Adrenal gland (tissue), 12 donors: ENCODE data around the gene ACOX3. TPM values are rescaled to one million over a fixed set of nuclear protein-coding genes. Genes with fewer than 3 reads are reported as not detected.

Experiments used
- DNase-seq, 7 donors: peaks; one replicate each; pipeline ENCODE4 v3.0.0-alpha.2; 2019 to 2020
- H3K27ac ChIP-seq, 5 donors: fragments of 200-600 bp; sonication (generic) in 4 of 5; 1 replicate in 3 of 5; 2 replicates in 2 of 5; pipeline versions ENCODE4 v1.5.1 to v1.8.0; 2016 to 2020; ENCODE audit warnings: mild to moderate bottlenecking in 1 of 5
- H3K27me3 ChIP-seq: fragments of 200-600 bp; 2 replicates; pipeline ENCODE4 v1.8.0; 2021
- H3K36me3 ChIP-seq, 2 donors: fragments of 200-600 bp; replicated peaks in 1 of 2; 1 replicate in 1 of 2; 2 replicates in 1 of 2; pipeline versions ENCODE4 v1.5.1 to v1.8.0; 2018 to 2022
- H3K4me1 ChIP-seq, 2 donors: fragments of 200-600 bp; replicated peaks in 1 of 2; 1 replicate in 1 of 2; 2 replicates in 1 of 2; pipeline versions ENCODE4 v1.5.1 to v1.8.0; 2018 to 2021
- H3K4me3 ChIP-seq, 4 donors: fragments of 200-600 bp; sonication (generic) in 3 of 4; one replicate each; pipeline ENCODE4 v1.5.1; 2016 to 2018
- H3K9me3 ChIP-seq, 3 donors: fragments of 200-600 bp; sonication (generic) in 1 of 3; replicated peaks in 1 of 3; 1 replicate in 2 of 3; 2 replicates in 1 of 3; pipeline versions ENCODE4 v1.5.1 to v1.8.0; 2016 to 2021
- POLR2A ChIP-seq, 2 donors: fragments of 450-650 bp; IDR thresholded peaks; one replicate each; pipeline ENCODE4 v1.6.1; 2017; ENCODE audit warnings: antibody characterized with exemption in 2 of 2, mild to moderate bottlenecking in 2 of 2, moderate library complexity in 1 of 2
- WGBS, 4 donors: extraction: QIAGEN DNeasy Blood & Tissue Kit in 2 of 4; methylation state at CpG; one replicate each; pipeline versions ENCODE4 v1.1.5 to v1.1.7; 2013 to 2017; 5-methylcytosine and 5-hydroxymethylcytosine counted together
- intact Hi-C, 2 donors: fragments of 100-400 bp; cut with DNase I; formaldehyde crosslinking; loops; one replicate each; pipeline versions ENCODE4 v1.14.1 to v1.15.0; 2022 to 2023
- polyA plus RNA-seq, 3 donors: library from polyadenylated mRNA; stranded (reverse); fragments of 200-250 nt in 2 of 3; fragments of 350-450 nt in 1 of 3; fragmentation: Illumina TruSeq in 1 of 3; extraction: RNeasy Lipid Tissue Mini Kit (QIAGEN cat#74804) in 1 of 3; gene quantifications; one replicate each; pipeline ENCODE4 v1.2.3, GENCODE V29; 2013 to 2014
- total RNA-seq, 9 donors: library from RNA; depleted of rRNA in 4 of 9; stranded (reverse); fragments of >200 nt in 4 of 9; fragments of 120-200 nt in 1 of 9; fragmentation: NEBNext Ultra II Directional in 1 of 9; extraction: Animal tissue kit (Norgen Biotek cat#: 25700) in 1 of 9; gene quantifications; one replicate each; pipeline versions ENCODE4 v1.1.0 to v1.2.4, GENCODE V29; 2013 to 2023
- TF ChIP-seq, protein P1 (sequence below), 6 experiments: fragments of 450-650 bp in 4 of 6; fragments of 200-600 bp in 2 of 6; sonication (generic) in 1 of 6; IDR thresholded peaks; 1 replicate in 5 of 6; 2 replicates in 1 of 6; pipeline versions ENCODE4 v1.5.1 to v1.8.0; 2016 to 2021; ENCODE audit warnings: antibody characterized with exemption in 6 of 6, mild to moderate bottlenecking in 2 of 6, moderate library complexity in 1 of 6
- donor health status: healthy with polysubstance abuse.
- donor health status: Bipolar disorder and iron deficiency.
- donor health status: DM: yes; HTN: yes; CAD: no.
- donor health status: DM: no; HTN: no; CAD: no.
- donor health status: DM: no; HTN: no; CAD: no.
- donor health status: DM: yes; HTN: yes; CAD: no.

ACOX3 gene
- total and polyA plus RNA-seq, 12 donors: 10.4 to 44.2 (median 26.3) TPM

DNA sequence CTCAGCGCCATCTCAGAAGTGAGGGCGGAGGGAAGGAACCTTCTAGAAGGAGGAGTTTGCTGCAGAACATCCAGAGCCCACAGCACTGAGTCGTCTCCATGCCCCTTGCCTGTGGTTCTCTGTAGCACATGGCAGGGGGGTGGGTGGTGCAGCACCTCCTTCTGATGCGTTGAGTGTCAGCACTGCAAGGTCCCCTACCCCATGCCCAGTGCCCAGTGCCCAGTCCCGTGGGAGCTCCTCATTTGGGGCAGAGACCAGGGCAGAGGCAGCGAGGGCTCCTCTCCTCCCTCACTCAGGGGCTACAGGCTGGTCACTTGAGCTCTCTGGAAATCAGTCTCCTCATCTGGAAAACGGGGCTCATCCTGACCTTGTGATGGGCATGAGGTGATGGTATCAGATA is 92.9 kb downstream of the ACOX3 start:
- intact Hi-C loops: no loop called here
- no peak overlapping the region for H3K4me3 ChIP-seq
- no peaks in the 10 kb centered on the region for H3K4me1 ChIP-seq
- peak in 1 of 7 donors; percentile 2 for DNase-seq
- TF ChIP-seq POLR2A (IDR thresholded peaks at IDR 0.05): no peak
- TF ChIP-seq, protein P1, sequence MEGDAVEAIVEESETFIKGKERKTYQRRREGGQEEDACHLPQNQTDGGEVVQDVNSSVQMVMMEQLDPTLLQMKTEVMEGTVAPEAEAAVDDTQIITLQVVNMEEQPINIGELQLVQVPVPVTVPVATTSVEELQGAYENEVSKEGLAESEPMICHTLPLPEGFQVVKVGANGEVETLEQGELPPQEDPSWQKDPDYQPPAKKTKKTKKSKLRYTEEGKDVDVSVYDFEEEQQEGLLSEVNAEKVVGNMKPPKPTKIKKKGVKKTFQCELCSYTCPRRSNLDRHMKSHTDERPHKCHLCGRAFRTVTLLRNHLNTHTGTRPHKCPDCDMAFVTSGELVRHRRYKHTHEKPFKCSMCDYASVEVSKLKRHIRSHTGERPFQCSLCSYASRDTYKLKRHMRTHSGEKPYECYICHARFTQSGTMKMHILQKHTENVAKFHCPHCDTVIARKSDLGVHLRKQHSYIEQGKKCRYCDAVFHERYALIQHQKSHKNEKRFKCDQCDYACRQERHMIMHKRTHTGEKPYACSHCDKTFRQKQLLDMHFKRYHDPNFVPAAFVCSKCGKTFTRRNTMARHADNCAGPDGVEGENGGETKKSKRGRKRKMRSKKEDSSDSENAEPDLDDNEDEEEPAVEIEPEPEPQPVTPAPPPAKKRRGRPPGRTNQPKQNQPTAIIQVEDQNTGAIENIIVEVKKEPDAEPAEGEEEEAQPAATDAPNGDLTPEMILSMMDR (IDR thresholded peaks at IDR 0.05): no peak
- H3K27me3 ChIP-seq: peaks cover 5% of the 10 kb centered on the region
- H3K27ac ChIP-seq: no peak overlapping the region
- H3K36me3 ChIP-seq: no peaks in the 10 kb centered on the region
- WGBS, 4 donors: 75 to 84% (median 80%) methylated on average over 4 to 7 of the region's 7 CpGs
- H3K9me3 ChIP-seq: no peaks in the 10 kb centered on the region

DNA sequence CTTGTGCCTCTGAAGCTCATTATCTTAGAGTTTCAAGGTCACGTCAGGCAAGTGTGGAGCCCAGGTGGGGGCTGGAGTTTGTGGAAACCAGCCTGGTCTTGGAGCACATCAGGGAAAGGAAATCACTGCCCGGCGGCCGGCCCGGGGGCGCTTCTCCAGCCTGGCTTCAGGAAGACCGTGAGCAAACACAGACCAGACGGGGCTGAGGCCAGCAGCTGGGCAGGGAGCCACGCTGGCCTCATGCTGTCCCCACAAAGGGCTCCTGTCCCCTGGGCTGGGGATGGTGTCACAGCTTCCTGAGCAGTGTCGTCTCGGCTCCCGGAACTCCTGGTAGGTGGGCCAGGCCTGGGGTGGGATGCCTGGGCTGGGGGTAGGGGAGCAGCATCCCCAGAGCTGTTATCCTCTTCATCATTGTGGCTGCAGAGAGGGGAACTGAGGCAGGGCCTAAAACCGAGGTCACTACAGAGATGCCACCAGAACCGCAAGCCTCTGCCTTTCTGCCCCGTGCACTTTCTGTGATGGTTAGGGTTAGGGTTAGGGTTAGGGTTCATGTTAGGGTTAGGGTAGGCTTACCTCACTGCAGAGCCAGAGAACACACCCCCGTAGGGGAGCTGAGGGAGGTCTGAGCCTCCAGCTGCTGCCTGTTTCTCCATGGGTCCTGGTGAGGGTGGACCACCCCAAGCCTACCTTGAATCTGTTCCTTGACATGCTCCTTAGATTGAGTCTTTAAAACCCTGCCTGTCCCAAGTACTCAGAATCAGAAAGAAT is 93.5 kb downstream of the ACOX3 start:
- TF ChIP-seq POLR2A (IDR thresholded peaks at IDR 0.05): no peak
- TF ChIP-seq, protein P1 (IDR thresholded peaks at IDR 0.05): no peak
- WGBS, 4 donors: 41 to 63% (median 56%) methylated on average over 7 to 16 of the region's 16 CpGs
- Histone ChIP-seq H3K4me3 (no peak overlapping the region), H3K27me3 (peaks cover 5% of the 10 kb centered on the region), H3K4me1 (no peaks in the 10 kb centered on the region), H3K27ac (no peak overlapping the region), H3K9me3 (no peaks in the 10 kb centered on the region), H3K36me3 (no peaks in the 10 kb centered on the region)
- DNase-seq: peak in 1 of 7 donors; percentile 11
- intact Hi-C loops: no loop called here

DNA sequence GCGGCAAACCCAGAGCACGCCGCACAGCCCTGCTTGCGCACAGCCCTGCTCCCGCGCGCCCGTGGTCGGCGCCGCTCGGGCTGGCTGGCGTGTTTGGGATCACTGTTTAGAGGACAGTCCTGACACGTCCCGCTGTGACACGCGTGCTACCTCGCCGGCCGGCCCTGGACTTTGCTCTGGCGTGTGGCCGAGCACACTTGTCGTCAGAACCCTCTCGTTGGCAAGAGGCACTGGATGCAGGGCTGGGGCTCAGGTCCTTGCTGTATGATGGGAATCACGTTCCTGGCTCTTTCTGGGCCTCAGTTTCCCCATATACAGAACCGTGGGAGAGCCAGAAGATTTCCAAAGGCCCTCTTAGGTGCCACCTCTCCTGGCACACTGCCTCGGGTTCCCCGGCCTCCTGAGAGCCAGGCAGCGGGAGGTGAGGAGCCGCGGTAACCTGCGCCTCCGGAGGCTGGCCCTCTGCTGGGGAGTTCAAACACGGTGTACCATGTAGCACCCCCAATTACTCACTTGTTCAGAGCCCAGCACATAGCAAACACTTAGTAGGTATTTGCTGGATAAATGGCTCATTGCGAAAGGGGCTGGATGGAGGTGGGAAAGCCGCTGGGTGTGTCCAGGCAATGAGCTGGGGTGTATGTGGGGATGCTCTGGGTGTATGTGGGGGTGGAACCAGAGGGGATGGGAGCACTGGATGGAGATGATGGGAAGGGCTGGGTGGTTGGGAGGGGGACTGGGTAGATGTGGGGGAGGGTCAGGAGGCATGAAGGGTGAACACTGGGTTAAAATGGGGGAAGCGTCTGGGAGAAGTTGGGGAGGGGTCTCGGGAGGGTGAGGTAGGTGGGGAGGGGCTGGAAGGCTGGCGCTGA is 94.3 kb downstream of the ACOX3 start:
- TF ChIP-seq POLR2A (IDR thresholded peaks at IDR 0.05): no peak
- TF ChIP-seq, protein P1 (IDR thresholded peaks at IDR 0.05): no peak
- whole genome bisulfite sequencing, 4 donors: 84 to 89% (median 86%) methylated on average over 37 to 39 of the region's 39 CpGs
- no peaks in the 10 kb centered on the region for H3K36me3 ChIP-seq
- peak in 1 of 7 donors; percentile 7 for DNase-seq
- H3K9me3 ChIP-seq: no peaks in the 10 kb centered on the region
- no peaks in the 10 kb centered on the region for H3K4me1 ChIP-seq
- peaks cover 5% of the 10 kb centered on the region for H3K27me3 ChIP-seq
- H3K27ac ChIP-seq: no peak overlapping the region
- intact Hi-C loops: no loop called here
- H3K4me3 ChIP-seq: no peak overlapping the region
